GM18873 (cell line): ENCODE results near the gene CDH2.

Experiments used
- ATAC-seq: cut with Tn5 transposase; IDR thresholded peaks from one replicate; pipeline ENCODE4 v1.9.1; 2021; ENCODE audit warnings: mild to moderate bottlenecking, moderate library complexity, moderate number of reproducible peaks; ENCODE audit not compliant: unreplicated experiment, low FRiP score

CDH2 gene

GRCh38 chr18:28176948-28177827 is at the start of gene CDH2:
Gene CDH2 (minus strand): TSS chr18:28177130. CDS start chr18:28177022, 108 bp downstream.
- no peak for ATAC-seq

- no peak for ATAC-seq
Observed at GRCh38 chr18:28212060-28212459, 35.1 kb upstream of the CDH2 start.

DNA sequence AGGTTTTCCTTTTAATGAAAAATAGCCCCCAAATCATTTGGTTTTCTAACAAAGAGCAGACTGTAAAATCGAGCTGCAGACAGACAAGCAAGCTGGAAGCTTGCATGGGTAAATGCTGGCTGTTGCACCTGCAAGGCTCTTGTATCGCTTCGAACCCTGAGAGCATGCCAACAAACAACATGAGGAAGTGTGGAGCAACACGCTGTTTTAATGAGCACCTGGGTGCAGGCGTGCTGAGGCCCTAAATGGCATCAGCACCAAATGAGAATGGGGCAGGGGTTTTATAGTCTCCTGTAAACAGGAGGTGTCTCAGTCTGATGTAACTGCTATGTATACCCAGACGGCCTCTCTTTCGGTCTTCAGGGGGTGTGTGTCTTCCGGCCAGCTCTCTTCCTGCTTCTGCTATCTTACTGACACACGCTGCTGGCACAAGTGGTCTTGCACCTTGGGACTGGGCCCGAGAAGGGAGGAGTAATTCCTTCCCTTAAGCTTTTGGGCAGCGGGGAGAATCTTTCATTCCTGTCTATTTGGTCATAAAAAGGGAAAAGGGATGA is 31.9 kb upstream of the CDH2 start:
- ATAC-seq, result no peak

GRCh38 chr18:28208268-28208667 is 31.3 kb upstream of the CDH2 start:
- ATAC-seq, result no peak

GRCh38 chr18:28204154-28204553 is 27.2 kb upstream of the CDH2 start:
- ATAC-seq, result no peak

DNA sequence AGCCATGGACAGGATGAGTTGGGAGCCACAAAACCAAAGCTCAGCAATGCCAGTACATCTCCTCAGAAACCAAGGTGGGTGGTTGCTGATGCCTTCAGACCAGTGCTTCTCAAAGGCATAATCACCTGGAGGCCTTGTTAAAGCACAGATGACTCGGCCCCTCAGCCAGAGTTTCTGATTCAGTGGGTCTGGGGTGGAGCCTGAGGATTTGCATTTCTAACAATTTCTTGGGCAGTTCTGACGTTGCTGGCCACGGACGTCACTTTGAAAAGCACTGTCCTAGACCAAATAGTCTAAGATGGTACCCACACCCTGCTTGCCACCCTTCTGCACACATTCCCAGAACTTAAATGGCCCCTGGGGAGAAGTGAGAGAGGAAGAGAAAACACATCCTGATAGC is 24.1 kb upstream of the CDH2 start:
- no peak for ATAC-seq

DNA sequence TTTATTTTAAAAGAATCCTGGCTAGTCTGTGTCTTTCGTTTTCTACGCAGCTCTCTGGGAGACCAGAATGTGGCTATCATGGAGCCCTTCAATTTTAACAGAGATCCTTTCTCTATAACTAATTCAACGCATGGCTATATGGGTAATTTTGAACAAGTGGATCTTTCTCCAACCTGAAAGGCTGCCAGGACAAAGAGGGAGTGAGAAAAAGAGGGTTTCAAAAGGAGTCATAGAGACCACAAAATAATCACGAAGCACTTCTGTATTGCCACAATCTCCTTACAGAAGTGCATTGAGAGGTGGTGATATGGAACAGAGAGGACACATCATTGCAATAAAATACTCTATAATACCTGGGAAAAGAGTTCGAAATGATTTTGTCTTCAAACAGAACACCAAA is 21.7 kb upstream of the CDH2 start:
- ATAC-seq, result no peak

DNA sequence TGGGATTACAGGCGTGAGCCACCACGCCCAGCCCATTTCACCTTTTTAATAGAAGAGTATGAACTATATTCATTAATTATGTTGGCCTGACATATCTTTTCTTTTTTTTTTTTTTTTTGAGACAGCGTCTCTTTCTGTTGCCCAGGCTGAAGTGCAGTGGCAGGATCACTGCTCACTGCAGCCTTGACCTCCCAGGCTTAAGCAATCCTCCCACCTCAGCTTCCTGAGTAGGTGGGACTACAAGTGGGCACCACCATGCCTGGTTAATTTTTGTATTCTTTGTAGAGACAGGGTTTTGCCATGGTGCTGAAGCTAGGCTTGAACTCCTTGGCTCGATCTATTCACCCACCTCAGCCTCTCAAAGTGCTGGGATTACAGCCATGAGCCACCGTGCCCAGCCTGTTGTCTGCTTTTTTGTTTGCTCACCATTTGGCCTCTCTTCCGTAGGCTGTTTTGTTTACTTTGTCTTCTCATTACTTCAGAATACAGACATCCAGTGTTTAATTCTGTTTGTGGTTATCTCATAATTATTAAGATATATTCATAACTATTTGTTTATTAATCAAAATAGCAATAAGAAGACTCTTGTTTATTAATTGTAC is 16.3 kb upstream of the CDH2 start:
- no peak for ATAC-seq

- ATAC-seq, result peak; percentile 63
Observed at GRCh38 chr18:28189400-28190239, 12.7 kb upstream of the CDH2 start.

DNA sequence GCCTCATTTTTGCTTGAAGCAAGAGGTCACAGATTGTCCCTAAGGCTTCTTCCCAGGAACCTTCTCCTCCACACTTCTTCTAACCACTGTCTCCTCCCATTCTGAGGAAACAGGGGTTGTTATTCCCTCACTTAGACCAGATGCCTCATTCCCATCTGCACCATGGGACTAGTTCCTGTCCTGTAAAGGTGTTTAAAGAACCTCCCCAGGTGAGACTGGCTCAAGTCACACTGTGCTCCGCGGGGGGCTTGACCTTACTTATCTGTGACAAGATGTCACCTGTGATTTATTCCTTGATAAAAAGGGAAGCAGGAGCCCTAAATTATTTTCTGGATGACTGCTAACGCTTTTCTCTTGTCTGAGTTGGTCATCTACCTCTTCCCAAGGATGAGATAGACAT is 8.2 kb upstream of the CDH2 start:
- ATAC-seq, result no peak

GRCh38 chr18:28183418-28184078 is 6.6 kb upstream of the CDH2 start:
- ATAC-seq, result no peak

- no peak for ATAC-seq
Observed at GRCh38 chr18:28181616-28182015, 4.7 kb upstream of the CDH2 start.

DNA sequence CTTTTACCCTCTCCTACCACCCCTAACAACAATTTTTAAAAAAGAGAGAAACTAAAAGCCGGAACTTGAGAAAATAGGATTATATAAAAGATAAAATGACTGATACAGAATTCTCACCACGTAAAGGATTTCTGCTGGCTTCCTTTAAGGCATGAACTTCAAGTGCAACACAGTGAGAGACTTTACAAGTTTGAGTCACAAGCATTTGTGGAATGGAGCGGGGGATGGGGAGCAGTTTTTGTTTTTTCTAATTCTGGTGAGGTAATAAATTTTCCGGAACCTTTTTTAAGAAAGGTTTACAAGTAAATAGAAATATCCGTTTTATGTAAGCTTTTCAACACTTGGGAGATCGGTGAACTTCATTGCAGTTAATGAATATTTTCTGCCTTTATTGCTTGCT is 1.8 kb upstream of the CDH2 start:
- no peak for ATAC-seq

DNA sequence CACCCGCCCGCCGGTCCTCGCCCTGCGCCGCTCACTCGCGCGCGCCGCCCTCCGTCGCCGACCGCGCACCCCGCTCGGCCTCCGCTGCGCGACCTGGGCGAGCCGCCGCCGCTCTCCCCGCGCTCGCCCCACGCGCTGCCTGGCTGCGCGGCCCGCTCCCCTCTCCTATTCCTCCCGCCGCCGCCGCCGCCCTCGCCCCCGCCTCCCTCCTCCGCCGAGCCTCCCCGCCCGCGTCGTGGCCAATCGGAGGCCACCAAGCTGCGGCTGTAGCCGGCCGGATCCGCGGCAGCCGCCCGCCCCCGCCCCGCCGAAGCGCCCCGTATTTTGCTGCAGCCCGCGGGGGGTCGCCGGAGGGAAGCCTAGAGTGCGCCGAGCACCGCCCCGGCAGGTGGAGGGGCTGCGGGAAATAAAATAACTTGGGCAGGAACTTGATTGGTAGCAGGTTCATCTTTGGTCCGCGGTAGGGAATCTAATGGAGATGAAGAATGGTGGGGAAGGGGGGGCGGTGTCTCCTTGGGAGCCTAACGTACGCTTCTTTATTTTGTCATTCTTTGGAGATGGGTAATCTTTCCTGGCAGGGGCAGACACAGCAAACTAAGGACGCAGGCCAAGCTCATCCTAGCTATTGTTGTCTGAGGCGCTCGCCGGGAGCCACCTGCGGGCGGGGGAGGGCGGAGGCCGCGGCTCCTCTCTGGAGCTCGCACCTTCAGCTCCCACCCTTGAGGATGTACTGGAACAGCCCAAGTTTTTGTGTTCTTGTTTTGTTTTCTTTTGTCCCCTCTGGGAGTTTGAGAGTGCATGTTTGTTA is 1.1 kb upstream of the CDH2 start:
- no peak for ATAC-seq

GRCh38 chr18:28176698-28176947 is 307 bp downstream of the CDH2 start:
- no peak for ATAC-seq

DNA sequence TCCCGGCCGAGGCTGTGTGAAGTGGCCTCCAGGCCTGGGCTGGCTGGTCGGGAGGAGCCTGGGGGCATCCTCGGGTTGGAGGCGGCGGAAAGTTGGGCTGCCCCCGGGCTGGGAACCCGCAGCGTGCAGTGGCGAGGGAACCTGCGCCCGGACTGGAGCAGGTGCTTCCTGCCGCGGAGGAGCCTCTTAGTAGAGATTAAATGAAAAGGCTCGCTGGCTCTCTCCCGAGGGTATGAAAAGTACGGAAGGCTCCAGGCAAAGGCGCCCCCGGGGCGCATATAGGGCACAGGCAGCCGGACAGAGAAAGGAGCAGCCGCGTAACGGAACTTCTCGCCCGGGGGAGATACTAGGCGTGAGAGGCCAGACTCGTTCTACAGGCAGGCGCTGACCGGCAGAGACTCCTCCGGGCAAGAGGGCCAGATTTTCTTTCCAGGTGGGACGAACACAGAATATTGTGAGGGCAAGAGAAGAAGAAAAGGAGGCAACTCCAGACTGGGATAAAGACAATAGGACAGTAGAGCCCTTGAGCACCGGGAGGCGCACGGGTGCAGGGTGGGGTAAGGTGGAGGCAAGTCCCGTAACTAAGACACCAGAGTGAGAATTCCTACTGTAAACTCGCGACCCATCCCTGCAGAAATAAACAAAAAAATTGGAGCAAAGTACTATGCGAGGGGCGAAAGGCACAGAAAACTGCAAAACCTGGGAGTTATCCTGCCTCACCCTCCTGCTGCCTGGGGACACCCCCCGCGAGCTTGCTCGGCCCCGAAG is 816 bp downstream of the CDH2 start:
- no peak for ATAC-seq

DNA sequence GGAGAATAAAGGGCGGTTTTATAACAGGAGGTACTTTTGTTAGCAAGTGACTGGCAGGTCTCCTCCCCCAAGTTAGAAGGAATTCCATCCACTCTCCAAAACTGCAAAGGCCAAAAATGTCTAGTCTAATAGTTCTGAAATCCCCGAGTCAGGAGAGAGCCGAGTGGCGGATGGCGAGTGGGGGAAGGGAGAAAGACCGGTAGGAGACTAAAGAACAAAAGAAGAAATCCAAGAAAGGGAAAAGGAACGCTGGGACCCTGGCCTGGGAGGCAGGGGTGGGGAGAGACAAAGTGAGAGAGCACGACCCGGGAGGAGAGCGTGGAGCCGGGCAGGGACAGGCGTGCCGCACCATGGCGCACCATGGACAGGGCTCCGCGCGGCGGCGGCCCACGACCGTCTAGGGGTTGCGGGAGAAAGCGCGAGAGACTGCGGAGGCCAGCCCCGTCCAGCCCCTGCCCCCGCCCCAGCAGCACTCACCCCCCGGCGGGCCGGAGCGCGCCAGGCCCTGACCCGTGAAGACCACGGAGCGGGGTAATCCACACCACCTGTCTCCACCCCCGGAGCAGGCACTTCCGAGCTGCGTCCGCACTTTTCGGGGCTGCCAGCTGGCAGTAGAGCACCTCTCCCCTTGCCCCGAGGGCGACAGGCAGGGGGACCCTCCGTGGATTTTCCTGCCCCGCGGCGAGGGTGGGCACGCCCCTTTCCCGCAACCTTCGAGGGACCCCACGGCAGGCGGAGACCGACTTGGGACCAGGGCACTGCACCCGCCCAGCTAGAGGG is 1.6 kb downstream of the CDH2 start:
- no peak for ATAC-seq

- ATAC-seq, result no peak
Observed at GRCh38 chr18:28174181-28174905, 2.6 kb downstream of the CDH2 start.
